ENCODE data around the gene ACTR1B. TPM values are rescaled to one million over a fixed set of nuclear protein-coding genes. Genes with fewer than 3 reads are reported as not detected.

Gene ACTR1B
- polyA plus RNA-seq, 3 donors, result 8.9 to 64.4 (median 9.9) TPM

DNA sequence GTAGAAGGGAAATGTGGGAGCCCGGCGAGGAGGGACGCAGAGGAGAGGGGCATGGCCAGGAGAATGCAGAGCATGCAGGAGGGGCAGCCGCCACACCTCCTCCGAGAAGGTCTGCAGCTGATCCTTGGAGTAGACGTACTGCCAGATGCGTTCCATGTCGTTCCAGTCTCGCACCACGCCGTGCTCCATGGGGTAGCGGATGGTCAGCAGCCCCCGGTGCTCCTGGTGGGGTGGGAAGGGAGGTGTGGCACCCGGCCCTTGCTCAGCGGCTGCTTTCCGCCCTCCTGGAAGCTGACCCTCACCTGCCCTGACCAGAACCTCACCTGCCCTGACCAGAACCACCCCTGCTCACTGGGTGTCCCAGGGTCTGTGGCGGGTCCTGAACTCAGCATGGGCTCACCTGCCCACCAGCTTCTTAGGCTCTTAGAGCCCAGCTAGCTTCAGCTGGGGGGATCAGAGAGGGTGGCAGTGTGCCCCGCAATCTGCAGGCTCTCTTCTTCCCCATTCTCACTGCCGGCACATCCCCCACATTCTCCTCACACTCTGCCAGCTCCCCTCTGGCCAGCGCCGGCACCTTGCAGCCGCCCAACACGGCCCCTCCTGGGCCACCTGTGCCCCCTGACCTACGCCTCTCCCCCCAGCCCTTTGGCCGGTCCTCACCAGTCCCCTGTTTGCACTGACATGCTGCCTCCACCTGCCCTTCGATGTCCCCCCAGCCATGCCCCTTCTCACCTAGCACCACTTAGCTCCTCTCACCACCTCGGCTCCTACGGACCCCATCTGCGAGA, 4.4 kb downstream of the ACTR1B start:
- 96% methylated on average over 20 of the region's 29 CpGs for WGBS (ENCODE audit: insufficient coverage)
- Histone ChIP-seq H3K4me2 (replicated peaks; ENCODE audit: extremely low read depth, low read length, poor library complexity, severe bottlenecking) (no peak overlapping the region), H3K79me2 (ENCODE audit: insufficient read depth, low read length) (peaks cover 32% of the 10 kb centered on the region), H3K27ac (ENCODE audit: low read depth in 1 of 2, low read length in 2 of 2) (no peak overlapping the region), H2AFZ (ENCODE audit: insufficient read depth, low read depth, low read length, poor library complexity, severe bottlenecking) (no peak overlapping the region), H3K36me3 (replicated peaks in 1 of 2; ENCODE audit: control insufficient read depth in 1 of 2, insufficient read depth in 2 of 2, low read length in 2 of 2) (peaks cover 42 to 52% of the 10 kb centered on the region in 2 donors), H3K9ac (ENCODE audit: insufficient read depth, low read length, poor library complexity, severe bottlenecking) (no peak overlapping the region), H3K9me3 (replicated peaks in 1 of 2; ENCODE audit: control insufficient read depth in 1 of 2, insufficient read depth in 1 of 2, low read length in 2 of 2) (no peaks in the 10 kb centered on the region), H4K20me1 (ENCODE audit: insufficient read depth, low read length) (peaks cover 11% of the 10 kb centered on the region), H3K27me3 (ENCODE audit: control insufficient read depth in 2 of 2, insufficient read depth in 2 of 2, low read length in 2 of 2) (no peaks in the 10 kb centered on the region), H3K4me3 (replicated peaks in 1 of 3; ENCODE audit: low read depth in 2 of 3, low read length in 3 of 3) (no peak overlapping the region), H3K4me1 (ENCODE audit: control insufficient read depth in 1 of 2, insufficient read depth in 2 of 2, low read length in 2 of 2) (peaks cover 14 to 17% of the 10 kb centered on the region in 2 donors)
- TF ChIP-seq, protein P1, sequence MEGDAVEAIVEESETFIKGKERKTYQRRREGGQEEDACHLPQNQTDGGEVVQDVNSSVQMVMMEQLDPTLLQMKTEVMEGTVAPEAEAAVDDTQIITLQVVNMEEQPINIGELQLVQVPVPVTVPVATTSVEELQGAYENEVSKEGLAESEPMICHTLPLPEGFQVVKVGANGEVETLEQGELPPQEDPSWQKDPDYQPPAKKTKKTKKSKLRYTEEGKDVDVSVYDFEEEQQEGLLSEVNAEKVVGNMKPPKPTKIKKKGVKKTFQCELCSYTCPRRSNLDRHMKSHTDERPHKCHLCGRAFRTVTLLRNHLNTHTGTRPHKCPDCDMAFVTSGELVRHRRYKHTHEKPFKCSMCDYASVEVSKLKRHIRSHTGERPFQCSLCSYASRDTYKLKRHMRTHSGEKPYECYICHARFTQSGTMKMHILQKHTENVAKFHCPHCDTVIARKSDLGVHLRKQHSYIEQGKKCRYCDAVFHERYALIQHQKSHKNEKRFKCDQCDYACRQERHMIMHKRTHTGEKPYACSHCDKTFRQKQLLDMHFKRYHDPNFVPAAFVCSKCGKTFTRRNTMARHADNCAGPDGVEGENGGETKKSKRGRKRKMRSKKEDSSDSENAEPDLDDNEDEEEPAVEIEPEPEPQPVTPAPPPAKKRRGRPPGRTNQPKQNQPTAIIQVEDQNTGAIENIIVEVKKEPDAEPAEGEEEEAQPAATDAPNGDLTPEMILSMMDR (IDR thresholded peaks at IDR 0.05), result no peak
- Mint-ChIP-seq H3K9me3 (peaks cover 0 to 3% (median 0%) of the 10 kb centered on the region in 7 donors), H3K4me1 (peaks cover 29% of the 10 kb centered on the region), H3K4me3 (no peak overlapping the region), H3K27me3 (ENCODE audit: low read depth in 3 of 3) (peaks cover 0 to 4% (median 2%) of the 10 kb centered on the region in 3 donors), H3K27ac (peak overlapping the region in 2 of 7 donors; percentile 12 to 46), H3K36me3 (peaks cover 39 to 55% of the 10 kb centered on the region in 2 donors)
- intact Hi-C loops (cut with micrococcal nuclease), result loop anchor here in 1 of 2 donors (10.0 kb wide), 1 partner anchor 1025 kb away; the partner anchor contains the start of gene KANSL3
- no peak for DNase-seq

GRCh38 chr2:97658691-97659157, 5.1 kb downstream of the ACTR1B start:
- TF ChIP-seq, protein P1 (IDR thresholded peaks at IDR 0.05), result no peak
- peaks cover 42 to 57% of the 10 kb centered on the region in 2 donors for H3K36me3 ChIP-seq (replicated peaks in 1 of 2; ENCODE audit: control insufficient read depth in 1 of 2, insufficient read depth in 2 of 2, low read length in 2 of 2)
- H4K20me1 ChIP-seq (ENCODE audit: insufficient read depth, low read length), result peaks cover 11% of the 10 kb centered on the region
- peaks cover 13 to 17% of the 10 kb centered on the region in 2 donors for H3K4me1 ChIP-seq (ENCODE audit: control insufficient read depth in 1 of 2, insufficient read depth in 2 of 2, low read length in 2 of 2)
- no peak overlapping the region for H3K27ac ChIP-seq (ENCODE audit: low read depth in 1 of 2, low read length in 2 of 2)
- H3K9ac ChIP-seq (ENCODE audit: insufficient read depth, low read length, poor library complexity, severe bottlenecking), result no peak overlapping the region
- H3K9me3 Mint-ChIP-seq, result peaks cover 0 to 4% (median 2%) of the 10 kb centered on the region in 7 donors
- 97% methylated on average over 13 of the region's 13 CpGs for WGBS (ENCODE audit: insufficient coverage)
- intact Hi-C loops (cut with micrococcal nuclease), result no loop called here
- peaks cover 32% of the 10 kb centered on the region for H3K79me2 ChIP-seq (ENCODE audit: insufficient read depth, low read length)
- no peak for DNase-seq
- peaks cover 0 to 4% (median 2%) of the 10 kb centered on the region in 3 donors for H3K27me3 Mint-ChIP-seq (ENCODE audit: low read depth in 3 of 3)
- H3K27ac Mint-ChIP-seq, result peak overlapping the region in 2 of 7 donors; percentile 46 to 64
- no peak overlapping the region for H3K4me2 ChIP-seq (replicated peaks; ENCODE audit: extremely low read depth, low read length, poor library complexity, severe bottlenecking)
- peaks cover 42 to 60% of the 10 kb centered on the region in 2 donors for H3K36me3 Mint-ChIP-seq
- no peak overlapping the region for H3K4me3 Mint-ChIP-seq
- H3K9me3 ChIP-seq (replicated peaks in 1 of 2; ENCODE audit: control insufficient read depth in 1 of 2, insufficient read depth in 1 of 2, low read length in 2 of 2), result no peaks in the 10 kb centered on the region
- peaks cover 29% of the 10 kb centered on the region for H3K4me1 Mint-ChIP-seq
- no peak overlapping the region for H2AFZ ChIP-seq (ENCODE audit: insufficient read depth, low read depth, low read length, poor library complexity, severe bottlenecking)
- H3K4me3 ChIP-seq (replicated peaks in 1 of 3; ENCODE audit: low read depth in 2 of 3, low read length in 3 of 3), result no peak overlapping the region
- no peaks in the 10 kb centered on the region for H3K27me3 ChIP-seq (ENCODE audit: control insufficient read depth in 2 of 2, insufficient read depth in 2 of 2, low read length in 2 of 2)
